ENCODE results near the gene TMEM240.
"Not testable (repeated sequence)": the region's sequence is repeated elsewhere in the genome, so short reads cannot be mapped to it uniquely, and the experiment has no call there.

TMEM240 gene

GRCh38 chr1:1557688-1558087 is 17.3 kb upstream of the TMEM240 start:
- not testable (repeated sequence) for DNase-seq (ENCODE audit: low read depth)

- not testable (repeated sequence) for DNase-seq (ENCODE audit: low read depth)
These were observed 16.5 kb upstream of the TMEM240 start for GRCh38 chr1:1556961-1557360.

GRCh38 chr1:1556505-1556904 is 16.1 kb upstream of the TMEM240 start:
- DNase-seq (ENCODE audit: low read depth): no peak

GRCh38 chr1:1554926-1555915 is 14.8 kb upstream of the TMEM240 start:
- peak; percentile 35 for DNase-seq (ENCODE audit: low read depth)

- DNase-seq (ENCODE audit: low read depth): no peak
These were observed 14.1 kb upstream of the TMEM240 start for GRCh38 chr1:1554550-1554925.

DNA sequence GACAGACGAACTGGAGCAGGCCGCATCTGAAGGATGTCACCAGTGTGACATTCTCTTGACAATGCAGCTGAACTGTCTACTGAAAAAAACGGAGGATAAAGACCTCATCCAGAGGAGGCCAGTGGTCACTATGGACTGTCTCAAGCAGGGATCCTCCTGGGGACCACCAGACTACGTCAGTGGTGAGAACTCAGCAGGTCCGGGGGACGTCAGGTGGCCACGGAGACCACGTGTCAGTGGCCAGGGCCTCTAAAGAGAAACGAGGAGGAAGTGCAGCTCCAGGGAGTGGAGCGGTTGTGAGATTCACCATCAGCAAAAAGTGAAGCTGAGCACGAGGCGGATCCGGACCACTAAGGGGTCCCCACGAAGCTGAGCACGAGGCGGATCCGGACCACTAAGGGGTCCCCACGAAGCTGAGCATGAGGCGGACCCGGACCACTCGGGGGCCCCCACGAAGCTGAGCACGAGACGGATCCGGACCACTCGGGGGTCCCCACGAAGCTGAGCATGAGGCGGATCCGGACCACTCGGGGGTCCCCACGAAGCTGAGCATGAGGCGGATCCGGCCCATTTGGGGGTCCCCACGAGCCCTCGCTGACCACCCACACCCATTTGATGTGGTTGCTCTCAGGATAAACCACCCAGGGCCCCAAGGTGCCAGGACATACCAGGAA is 13.5 kb upstream of the TMEM240 start:
- DNase-seq (ENCODE audit: low read depth): no peak

- no peak for DNase-seq (ENCODE audit: low read depth)
These were observed 11.8 kb upstream of the TMEM240 start for GRCh38 chr1:1552263-1552639.

GRCh38 chr1:1551524-1552262 is 11.3 kb upstream of the TMEM240 start:
- no peak for DNase-seq (ENCODE audit: low read depth)

DNA sequence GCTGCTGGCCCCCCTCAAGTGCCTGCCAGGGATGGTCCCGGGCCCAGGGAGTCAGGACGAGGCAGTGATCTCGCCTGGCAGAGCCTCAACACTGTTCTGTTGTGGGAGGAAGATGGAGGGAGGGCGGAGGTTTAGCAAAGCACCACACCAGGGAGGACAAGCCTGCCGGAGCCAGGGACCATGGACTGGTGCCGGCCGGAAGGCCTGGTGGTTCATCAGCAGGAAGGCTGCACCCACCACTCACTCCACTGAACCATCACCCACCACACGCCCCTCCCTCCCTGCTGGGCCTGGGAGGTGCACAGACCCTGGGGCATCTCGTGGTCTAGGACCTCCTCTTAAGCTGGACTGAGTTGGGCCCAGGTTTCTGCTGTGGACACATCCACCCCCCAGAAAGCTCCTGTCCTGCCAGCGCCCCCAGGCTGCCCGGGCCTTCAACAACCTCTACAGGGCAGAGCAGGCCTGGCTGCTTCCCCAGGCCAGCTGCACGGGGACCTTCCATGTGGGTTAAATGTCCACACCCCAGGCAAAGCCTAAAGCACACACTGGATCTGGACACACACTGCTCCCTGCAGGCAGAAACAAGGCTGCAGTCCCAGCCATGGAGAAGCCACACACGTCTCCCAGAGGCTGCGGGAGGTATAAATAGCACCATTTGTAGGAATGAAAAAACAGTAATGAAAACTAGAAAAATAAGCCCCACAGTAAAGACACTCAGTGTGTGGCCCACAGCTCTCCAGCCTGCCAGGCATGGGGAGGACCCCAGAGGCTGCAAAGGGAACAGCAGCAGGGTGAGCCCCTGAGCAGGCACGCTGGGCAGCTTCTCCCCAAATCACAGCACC is 10.4 kb upstream of the TMEM240 start:
- peak; percentile 56 for DNase-seq (ENCODE audit: low read depth)

DNA sequence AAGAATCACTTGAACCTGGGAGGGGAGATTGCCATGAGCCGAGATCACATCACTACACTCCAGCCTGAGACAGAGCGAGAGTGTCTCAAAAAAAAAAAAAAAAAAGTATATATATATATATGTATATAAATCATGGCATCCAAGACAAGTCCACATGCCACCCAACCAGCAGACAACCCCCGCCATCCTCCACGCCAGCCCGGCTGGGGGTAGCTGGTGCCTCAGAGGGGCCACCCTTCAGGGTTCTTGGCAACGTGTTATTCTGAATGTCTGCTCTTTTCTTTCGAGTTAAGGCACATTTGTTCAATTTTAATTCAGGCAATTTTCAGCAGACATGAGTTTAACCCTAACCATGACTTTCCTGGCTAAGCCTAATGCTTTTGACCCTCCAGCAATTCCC is 9.7 kb upstream of the TMEM240 start:
- DNase-seq (ENCODE audit: low read depth): no peak

GRCh38 chr1:1548591-1548990 is 8.2 kb upstream of the TMEM240 start:
- DNase-seq (ENCODE audit: low read depth): no peak

DNA sequence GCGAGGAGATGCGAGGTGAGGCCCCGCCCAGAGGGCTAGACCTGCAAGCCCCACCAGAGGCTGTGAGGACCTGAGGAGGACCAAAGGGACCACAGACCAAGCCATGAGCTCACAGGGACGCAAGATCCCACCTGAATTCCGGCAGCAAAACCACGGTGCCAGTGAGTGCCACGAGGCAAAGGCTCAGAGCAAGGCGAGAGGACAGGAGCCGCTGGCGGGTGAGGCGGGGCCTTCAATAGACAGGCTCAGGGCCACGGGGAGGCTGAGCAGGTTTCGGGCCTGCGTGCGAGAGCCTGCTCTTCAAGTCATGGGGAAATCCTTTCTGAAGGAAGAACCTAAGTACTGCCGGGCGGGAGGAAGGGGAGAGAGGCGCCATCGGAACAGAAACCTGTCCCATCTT is 7.1 kb upstream of the TMEM240 start:
- DNase-seq (ENCODE audit: low read depth): no peak

- no peak for DNase-seq (ENCODE audit: low read depth)
These were observed 6.6 kb upstream of the TMEM240 start for GRCh38 chr1:1547011-1547410.

GRCh38 chr1:1545946-1546737 is 5.7 kb upstream of the TMEM240 start:
- no peak for DNase-seq (ENCODE audit: low read depth)

DNA sequence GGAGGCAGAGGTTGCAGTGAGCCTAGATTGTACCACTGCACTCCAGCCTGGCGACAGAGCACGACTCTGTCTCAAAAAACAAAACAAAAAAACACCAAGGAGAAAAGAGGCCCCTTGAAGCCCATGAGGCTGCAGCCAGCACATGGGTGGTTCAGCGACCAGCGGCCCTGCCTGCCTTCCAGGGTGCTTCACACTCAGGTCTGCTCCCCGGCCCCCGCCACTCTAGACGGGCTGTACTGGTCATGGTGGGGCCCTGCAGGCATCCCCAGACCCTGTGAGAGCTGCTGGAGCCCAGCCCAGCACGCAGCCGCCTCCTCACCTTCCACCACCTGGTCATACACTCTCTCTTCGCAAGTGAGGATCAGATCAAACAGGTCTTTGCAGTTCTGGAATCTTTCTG is 4.1 kb upstream of the TMEM240 start:
- DNase-seq (ENCODE audit: low read depth): no peak

DNA sequence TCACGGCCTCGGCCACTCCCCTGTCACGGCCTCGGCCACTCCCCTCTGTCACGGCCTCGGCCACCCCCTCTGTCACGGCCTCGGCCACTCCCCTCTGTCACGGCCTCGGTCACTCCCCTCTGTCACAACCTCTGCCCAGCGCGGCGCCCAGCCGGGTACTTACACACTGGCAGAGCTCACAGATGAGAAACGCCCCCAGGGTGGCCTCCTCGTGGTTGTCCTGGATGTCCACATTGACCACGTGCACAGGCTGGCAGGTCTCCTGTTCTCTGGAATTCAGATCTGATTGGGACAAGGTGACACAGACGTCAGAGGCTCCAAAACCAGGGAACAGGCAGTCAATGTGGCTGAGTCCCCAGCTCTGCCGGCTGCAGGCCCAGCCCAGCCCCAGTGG is 3.3 kb upstream of the TMEM240 start:
- DNase-seq (ENCODE audit: low read depth): no peak

GRCh38 chr1:1542766-1543705 is 2.6 kb upstream of the TMEM240 start:
- DNase-seq (ENCODE audit: low read depth): no peak

- DNase-seq (ENCODE audit: low read depth): no peak
These were observed 1.7 kb upstream of the TMEM240 start for GRCh38 chr1:1541956-1542765.

Data from fibroblast of the conjunctiva (primary cell).